B cell (primary cell): ENCODE measurements around the gene SLC9A3. TPM values are rescaled to one million over a fixed set of nuclear protein-coding genes. Genes with fewer than 3 reads are reported as not detected.

Experiments
- ATAC-seq: fragments of 200-7000 bp; cut with Tn5 transposase; one replicate; pipeline ENCODE4 v1.10.0; 2021; ENCODE audit warnings: low read depth, mild to moderate bottlenecking, moderate number of reproducible peaks, moderate library complexity
- CTCF ChIA-PET: fragments of 350-600 bp; sonication (Branson Sonifier 250); formaldehyde crosslinking; loops from one replicate; lab custom pipeline; 2021; ENCODE audit warnings: antibody characterized with exemption, inconsistent platforms; lab: Charles Lee
- POLR2A ChIA-PET: fragments of 350-600 bp; sonication (Branson Sonifier 250); formaldehyde crosslinking; loops from one replicate; lab custom pipeline; 2021; ENCODE audit warnings: antibody characterized with exemption; lab: Charles Lee
- DNase-seq: peaks from one replicate; pipeline ENCODE4 v3.0.0; 2013
- H2AFZ ChIP-seq: 2 replicates; pipeline ENCODE4 v1.6.1; 2012; ENCODE audit warnings: mild to moderate bottlenecking, low read depth, low read length; ENCODE audit not compliant: insufficient read depth, poor library complexity, severe bottlenecking
- H3K27ac ChIP-seq, 2 donors: 1 replicate in 1 of 2; 2 replicates in 1 of 2; pipeline ENCODE4 v1.5.1; 2012 to 2013; ENCODE audit warnings: low read length in 2 of 2, mild to moderate bottlenecking in 2 of 2, moderate library complexity in 1 of 2
- H3K27me3 ChIP-seq, 4 experiments: fragments of 200-600 bp in 1 of 4; sonication (generic) in 1 of 4; replicated peaks in 1 of 4; 1 replicate in 2 of 4; 2 replicates in 2 of 4; pipeline versions ENCODE4 v1.6.1 to v1.7.0; 2013 to 2016; ENCODE audit warnings: low read length in 3 of 4, mild to moderate bottlenecking in 2 of 4, mixed read lengths in 1 of 4, moderate library complexity in 1 of 4; ENCODE audit not compliant: insufficient read depth in 4 of 4, control insufficient read depth in 3 of 4; ENCODE audit errors: control extremely low read depth in 1 of 4
- H3K36me3 ChIP-seq, 2 experiments: replicated peaks in 1 of 2; 1 replicate in 1 of 2; 2 replicates in 1 of 2; pipeline versions ENCODE4 v1.6.1 to v1.7.1; 2013; ENCODE audit warnings: low read length in 1 of 2; ENCODE audit not compliant: insufficient read depth in 2 of 2, control insufficient read depth in 1 of 2; ENCODE audit errors: control extremely low read depth in 1 of 2, extremely low read depth in 1 of 2
- H3K4me1 ChIP-seq, 2 donors: fragments of 200-600 bp in 1 of 2; sonication (generic) in 1 of 2; 1 replicate in 1 of 2; 2 replicates in 1 of 2; pipeline versions ENCODE4 v1.5.1 to v1.6.1; 2013 to 2017; ENCODE audit warnings: low read length in 2 of 2; ENCODE audit not compliant: control insufficient read depth in 2 of 2, insufficient read depth in 2 of 2
- H3K4me2 ChIP-seq: replicated peaks from 2 replicates; pipeline ENCODE3; 2012; ENCODE audit warnings: mild to moderate bottlenecking, low read depth, low read length; ENCODE audit not compliant: poor library complexity, severe bottlenecking
- H3K4me3 ChIP-seq, 5 experiments: fragments of 200-600 bp in 1 of 5; sonication (generic) in 1 of 5; 1 replicate in 3 of 5; 2 replicates in 2 of 5; pipeline versions ENCODE4 v1.5.1 to v1.7.0; 2011 to 2016; ENCODE audit warnings: low read length in 4 of 5, mild to moderate bottlenecking in 4 of 5, low read depth in 2 of 5, control low read depth in 1 of 5, moderate library complexity in 1 of 5; ENCODE audit not compliant: insufficient read depth in 1 of 5; ENCODE audit errors: control extremely low read depth in 1 of 5, extremely low read depth in 1 of 5
- H3K79me2 ChIP-seq: fragments of 200-600 bp; sonication (generic); one replicate; pipeline ENCODE4 v1.6.0; 2016; ENCODE audit warnings: low read length; ENCODE audit not compliant: control insufficient read depth, insufficient read depth
- H3K9ac ChIP-seq: fragments of 200-600 bp; sonication (generic); 2 replicates; pipeline ENCODE4 v1.6.1; 2017; ENCODE audit warnings: mild to moderate bottlenecking, low read length, moderate library complexity
- H3K9me3 ChIP-seq, 3 donors: one replicate each; pipeline versions ENCODE4 v1.6.1 to v1.7.1; 2013; ENCODE audit warnings: low read length in 2 of 3; ENCODE audit not compliant: control insufficient read depth in 2 of 3, insufficient read depth in 1 of 3; ENCODE audit errors: control extremely low read depth in 1 of 3
- H4K20me1 ChIP-seq: 2 replicates; pipeline ENCODE4 v1.6.0; 2012; ENCODE audit warnings: mild to moderate bottlenecking, low read length; ENCODE audit not compliant: insufficient read depth, control insufficient read depth, poor library complexity, severe bottlenecking
- H3K27ac Mint-ChIP-seq: one replicate; pipeline ENCODE4 v1.8.0; 2021; ENCODE audit warnings: mixed read lengths
- H3K27me3 Mint-ChIP-seq: one replicate; pipeline ENCODE4 v1.8.0; 2021; ENCODE audit warnings: mixed read lengths
- H3K4me1 Mint-ChIP-seq: one replicate; pipeline ENCODE4 v1.8.0; 2021; ENCODE audit warnings: mixed read lengths
- H3K4me3 Mint-ChIP-seq: one replicate; pipeline ENCODE4 v1.8.0; 2021; ENCODE audit warnings: mixed read lengths
- H3K9me3 Mint-ChIP-seq: one replicate; pipeline ENCODE4 v1.8.0; 2022; ENCODE audit warnings: mixed read lengths; ENCODE audit not compliant: insufficient read depth
- EZH2 ChIP-seq: IDR thresholded peaks from 2 replicates; pipeline ENCODE4 v1.6.1; 2012; ENCODE audit warnings: borderline replicate concordance, low read depth, mild to moderate bottlenecking, moderate library complexity, low read length; ENCODE audit not compliant: insufficient read depth, poor library complexity, severe bottlenecking
- WGBS: methylation state at CpG from one replicate; pipeline ENCODE4 v1.1.5; 2013; ENCODE audit warnings: missing lambda C conversion rate; ENCODE audit not compliant: insufficient coverage; 5-methylcytosine and 5-hydroxymethylcytosine counted together
- intact Hi-C: fragments of 100-400 bp; cut with micrococcal nuclease; formaldehyde crosslinking; loops from one replicate; pipeline ENCODE4 v1.10.0; 2022
- polyA minus RNA-seq: library from RNA; depleted of rRNA, polyadenylated mRNA; stranded (reverse); fragments of >200 nt; gene quantifications from 2 replicates; pipeline ENCODE4 v1.2.3, GENCODE V29; 2012
- polyA plus RNA-seq: library from polyadenylated mRNA; depleted of rRNA; stranded (reverse); fragments of >200 nt; gene quantifications from 2 replicates; pipeline ENCODE4 v1.2.3, GENCODE V29; 2012
- total RNA-seq, 2 donors: library from RNA; stranded (reverse); fragments of 120-200 nt in 1 of 2; gene quantifications; 1 replicate in 1 of 2; 2 replicates in 1 of 2; pipeline versions ENCODE4 v1.2.3 to v1.2.4, GENCODE V29; 2013 to 2022
- TF ChIP-seq, protein P1 (sequence below): fragments of 200-600 bp; IDR thresholded peaks from one replicate; pipeline ENCODE4 v1.8.0; 2022; ENCODE audit warnings: antibody characterized with exemption, mild to moderate bottlenecking

SLC9A3 gene
- total RNA-seq (0.84 and 1.3 TPM in 2 replicates), polyA plus RNA-seq (1.2 and 2.0 TPM in 2 replicates), polyA minus RNA-seq (2.3 and 2.7 TPM in 2 replicates)
- total RNA-seq (2013): 1.5 TPM

DNA sequence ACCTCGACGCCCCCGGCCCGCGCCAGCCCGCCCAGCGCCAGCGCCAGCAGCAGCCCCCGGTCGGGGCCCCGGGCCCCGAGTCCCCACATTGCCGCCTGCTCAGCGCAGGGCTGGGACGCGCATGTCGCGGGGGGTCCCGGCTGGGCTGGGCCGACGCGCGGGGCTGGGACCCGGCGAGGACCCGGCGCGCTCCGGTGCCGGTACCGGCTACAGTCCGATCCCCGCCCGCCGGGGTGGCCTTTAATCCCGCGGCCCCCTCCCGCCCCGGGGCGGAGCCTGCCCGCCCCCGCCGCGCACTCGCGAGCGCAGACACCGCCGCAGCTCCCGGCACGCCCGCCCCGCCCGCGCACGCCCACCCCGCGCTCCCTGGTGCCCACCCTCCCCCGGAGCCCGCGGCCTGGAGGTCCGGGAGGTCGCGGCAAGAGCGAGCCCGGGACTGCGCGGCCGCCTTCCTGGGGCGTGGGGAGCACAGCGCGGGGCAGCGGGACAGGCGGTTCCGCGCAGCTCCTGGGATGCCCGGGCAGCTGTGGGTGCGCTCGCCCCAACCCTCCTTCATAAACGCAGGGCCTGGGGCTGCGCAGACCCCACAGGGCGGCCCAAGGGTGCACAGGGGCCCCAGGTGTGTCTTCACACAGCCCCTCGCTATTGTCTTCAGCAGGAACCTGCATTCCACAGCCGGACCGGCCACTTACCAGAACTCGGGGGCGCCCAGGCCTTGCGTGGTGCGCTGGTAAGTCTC, at the start of gene SLC9A3:
SLC9A3 (minus strand) TSS at position 216 of the 739 bp plus-strand sequence.
- ChIA-PET POLR2A (no interaction called here), CTCF (no interaction called here)
- no peaks in the 10 kb centered on the region for H3K36me3 ChIP-seq
- no peak for TF ChIP-seq EZH2
- TF ChIP-seq, protein P1, sequence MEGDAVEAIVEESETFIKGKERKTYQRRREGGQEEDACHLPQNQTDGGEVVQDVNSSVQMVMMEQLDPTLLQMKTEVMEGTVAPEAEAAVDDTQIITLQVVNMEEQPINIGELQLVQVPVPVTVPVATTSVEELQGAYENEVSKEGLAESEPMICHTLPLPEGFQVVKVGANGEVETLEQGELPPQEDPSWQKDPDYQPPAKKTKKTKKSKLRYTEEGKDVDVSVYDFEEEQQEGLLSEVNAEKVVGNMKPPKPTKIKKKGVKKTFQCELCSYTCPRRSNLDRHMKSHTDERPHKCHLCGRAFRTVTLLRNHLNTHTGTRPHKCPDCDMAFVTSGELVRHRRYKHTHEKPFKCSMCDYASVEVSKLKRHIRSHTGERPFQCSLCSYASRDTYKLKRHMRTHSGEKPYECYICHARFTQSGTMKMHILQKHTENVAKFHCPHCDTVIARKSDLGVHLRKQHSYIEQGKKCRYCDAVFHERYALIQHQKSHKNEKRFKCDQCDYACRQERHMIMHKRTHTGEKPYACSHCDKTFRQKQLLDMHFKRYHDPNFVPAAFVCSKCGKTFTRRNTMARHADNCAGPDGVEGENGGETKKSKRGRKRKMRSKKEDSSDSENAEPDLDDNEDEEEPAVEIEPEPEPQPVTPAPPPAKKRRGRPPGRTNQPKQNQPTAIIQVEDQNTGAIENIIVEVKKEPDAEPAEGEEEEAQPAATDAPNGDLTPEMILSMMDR: no peak
- peak within 1 kb of the TSS; percentile 62 for H3K4me2 ChIP-seq
- H3K4me3 ChIP-seq: no peak within 1 kb of the TSS
- no peak within 1 kb of the TSS for H3K27ac ChIP-seq
- H3K4me1 ChIP-seq: peaks cover 36 to 55% of the 10 kb centered on the region in 2 donors
- H3K9ac ChIP-seq: no peak within 1 kb of the TSS
- peaks cover 0 to 85% (median 50%) of the 10 kb centered on the region in 4 experiments for H3K27me3 ChIP-seq
- ATAC-seq: no peak
- DNase-seq: no peak
- no peaks in the 10 kb centered on the region for H3K79me2 ChIP-seq
- Mint-ChIP-seq H3K4me3 (peak within 1 kb of the TSS; percentile 64), H3K9me3 (no peaks in the 10 kb centered on the region), H3K4me1 (peaks cover 35% of the 10 kb centered on the region), H3K27me3 (peaks cover 53% of the 10 kb centered on the region), H3K27ac (no peak within 1 kb of the TSS)
- peaks cover 0 to 55% (median 0%) of the 10 kb centered on the region in 3 donors for H3K9me3 ChIP-seq
- H2AFZ ChIP-seq: no peak within 1 kb of the TSS
- 10% methylated on average over 89 of the region's 89 CpGs for WGBS
- intact Hi-C loops: no loop called here
- peaks cover 7% of the 10 kb centered on the region for H4K20me1 ChIP-seq

DNA sequence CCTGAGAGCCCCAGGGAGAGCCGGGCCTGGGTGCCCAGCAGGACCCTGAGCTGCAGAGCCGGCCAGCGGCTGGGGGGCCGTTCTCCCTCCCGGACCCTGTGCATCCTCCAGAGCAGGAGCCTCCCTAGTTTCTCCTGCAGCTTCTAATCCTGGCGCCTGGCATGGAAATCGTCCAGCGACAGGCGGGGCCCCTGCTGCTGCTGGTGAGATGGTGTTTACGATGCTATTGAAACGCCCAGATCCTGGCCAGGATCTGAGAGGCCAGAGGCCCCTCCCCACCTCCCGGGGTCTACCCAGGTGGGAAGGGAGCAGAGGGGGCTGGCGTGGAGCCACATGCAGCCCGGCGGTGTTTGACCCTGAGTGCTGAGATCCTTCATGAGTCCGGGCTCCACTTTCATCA, 49.7 kb upstream of the SLC9A3 start:
- Mint-ChIP-seq H3K27ac (no peak overlapping the region), H3K4me1 (peaks cover 3% of the 10 kb centered on the region), H3K9me3 (peaks cover 13% of the 10 kb centered on the region), H3K27me3 (peaks cover 36% of the 10 kb centered on the region), H3K4me3 (no peak overlapping the region)
- H4K20me1 ChIP-seq: no peaks in the 10 kb centered on the region
- H3K4me3 ChIP-seq: no peak overlapping the region
- no peaks in the 10 kb centered on the region for H3K79me2 ChIP-seq
- H3K9ac ChIP-seq: no peak overlapping the region
- ATAC-seq (no peak), DNase-seq (no peak)
- no peak for TF ChIP-seq EZH2
- TF ChIP-seq, protein P1: no peak
- peaks cover 0 to 15% (median 4%) of the 10 kb centered on the region in 4 experiments for H3K27me3 ChIP-seq
- H3K4me1 ChIP-seq: no peaks in the 10 kb centered on the region
- no peak overlapping the region for H3K27ac ChIP-seq
- WGBS: 71% methylated on average over 15 of the region's 16 CpGs
- no peak overlapping the region for H3K4me2 ChIP-seq
- ChIA-PET CTCF (no interaction called here), POLR2A (interaction anchor here (0.7 kb wide), 1 partner anchor 128 kb away, joined by 3 read pairs; no protein-coding TSS in a partner anchor)
- intact Hi-C loops: no loop called here
- no peak overlapping the region for H2AFZ ChIP-seq
- no peaks in the 10 kb centered on the region for H3K36me3 ChIP-seq
- H3K9me3 ChIP-seq: peaks cover 0 to 24% (median 24%) of the 10 kb centered on the region in 3 donors
